ENCODE measurements around the gene TNS3. TPM values are rescaled to one million over a fixed set of nuclear protein-coding genes. Genes with fewer than 3 reads are reported as not detected.
A peak's percentile ranks its signal among the peaks of the same experiment; 100 is the strongest.

TNS3 gene
- total RNA-seq, 1 donor from 2014 or later = 92.9 TPM

GRCh38 chr7:47371733-47372368 is 210.1 kb downstream of the TNS3 start:
- peaks cover 99% of the 10 kb centered on the region for H4K20me1 ChIP-seq (ENCODE audit: insufficient read depth, low read length)
- peaks cover 4% of the 10 kb centered on the region for H3K36me3 ChIP-seq (ENCODE audit: insufficient read depth, low read length)
- FAIRE-seq (no peak), DNase-seq (ENCODE audit: low read depth) (peak; percentile 61)
- Mint-ChIP-seq H3K36me3 (ENCODE audit: low read depth, unreplicated experiment) (peaks cover 32% of the 10 kb centered on the region), H3K27ac (ENCODE audit: unreplicated experiment) (no peak overlapping the region), H3K4me1 (ENCODE audit: low read depth, unreplicated experiment) (peaks cover 29% of the 10 kb centered on the region), H3K9me3 (ENCODE audit: unreplicated experiment) (no peaks in the 10 kb centered on the region), H3K4me3 (ENCODE audit: unreplicated experiment) (peak overlapping the region; percentile 4), H3K27me3 (ENCODE audit: low read depth, unreplicated experiment) (no peaks in the 10 kb centered on the region)
- H3K27me3 ChIP-seq (ENCODE audit: insufficient read depth, low read length) = no peaks in the 10 kb centered on the region
- H3K9ac ChIP-seq (ENCODE audit: low read length) = no peak overlapping the region
- H3K4me3 ChIP-seq (ENCODE audit: insufficient read depth, low read depth, low read length) = no peak overlapping the region
- H3K27ac ChIP-seq (ENCODE audit: low read depth, low read length) = no peak overlapping the region
- peak overlapping the region; percentile 36 for H3K4me2 ChIP-seq (ENCODE audit: low read length)
- TF ChIP-seq EZH2 (IDR thresholded peaks at IDR 0.05; ENCODE audit: insufficient read depth, low read length) (no peak), CTCF (IDR thresholded peaks at IDR 0.05; ENCODE audit: insufficient read depth, low read depth, low read length) (no peak)
- H3K4me1 ChIP-seq (ENCODE audit: insufficient read depth, low read length) = peaks cover 28% of the 10 kb centered on the region
- no peaks in the 10 kb centered on the region for H3K9me3 ChIP-seq (ENCODE audit: insufficient read depth, low read depth, low read length)
- H3K79me2 ChIP-seq (ENCODE audit: insufficient read depth, low read length) = no peaks in the 10 kb centered on the region
- no peak overlapping the region for H2AFZ ChIP-seq (ENCODE audit: low read depth, low read length)

DNA sequence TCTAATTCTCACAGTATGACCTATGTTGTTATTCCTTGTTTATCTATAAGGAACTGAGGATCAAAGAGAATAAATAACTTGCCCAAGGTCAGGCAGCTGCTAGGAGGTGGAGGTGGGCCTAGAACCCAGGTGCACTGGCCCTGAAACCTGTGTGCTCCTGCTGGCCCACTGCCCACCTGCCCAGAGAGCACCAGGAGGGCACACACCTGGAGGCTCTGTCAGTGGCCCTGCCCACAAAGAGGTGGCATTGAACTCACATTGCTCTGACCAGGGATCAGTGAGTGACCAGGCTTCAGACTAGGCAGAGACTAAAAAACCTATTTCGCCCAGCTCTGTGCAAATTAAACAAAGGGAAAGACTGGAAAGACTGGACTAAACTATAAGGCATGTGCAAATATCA is 210.6 kb downstream of the TNS3 start:
- H2AFZ ChIP-seq (ENCODE audit: low read depth, low read length) = no peak overlapping the region
- H3K9me3 Mint-ChIP-seq (ENCODE audit: unreplicated experiment) = no peaks in the 10 kb centered on the region
- no peaks in the 10 kb centered on the region for H3K79me2 ChIP-seq (ENCODE audit: insufficient read depth, low read length)
- H3K4me2 ChIP-seq (ENCODE audit: low read length) = no peak overlapping the region
- H3K4me1 ChIP-seq (ENCODE audit: insufficient read depth, low read length) = peaks cover 28% of the 10 kb centered on the region
- peaks cover 34% of the 10 kb centered on the region for H3K36me3 Mint-ChIP-seq (ENCODE audit: low read depth, unreplicated experiment)
- no peaks in the 10 kb centered on the region for H3K27me3 Mint-ChIP-seq (ENCODE audit: low read depth, unreplicated experiment)
- H3K9ac ChIP-seq (ENCODE audit: low read length) = no peak overlapping the region
- TF ChIP-seq CTCF (IDR thresholded peaks at IDR 0.05; ENCODE audit: insufficient read depth, low read depth, low read length) = no peak
- TF ChIP-seq EZH2 (IDR thresholded peaks at IDR 0.05; ENCODE audit: insufficient read depth, low read length) = no peak
- FAIRE-seq (no peak), DNase-seq (ENCODE audit: low read depth) (no peak)
- H3K9me3 ChIP-seq (ENCODE audit: insufficient read depth, low read depth, low read length) = no peaks in the 10 kb centered on the region
- H3K4me3 ChIP-seq (ENCODE audit: insufficient read depth, low read depth, low read length) = no peak overlapping the region
- peaks cover 99% of the 10 kb centered on the region for H4K20me1 ChIP-seq (ENCODE audit: insufficient read depth, low read length)
- H3K4me3 Mint-ChIP-seq (ENCODE audit: unreplicated experiment) = no peak overlapping the region
- H3K27ac Mint-ChIP-seq (ENCODE audit: unreplicated experiment) = no peak overlapping the region
- H3K4me1 Mint-ChIP-seq (ENCODE audit: low read depth, unreplicated experiment) = peaks cover 29% of the 10 kb centered on the region
- no peaks in the 10 kb centered on the region for H3K27me3 ChIP-seq (ENCODE audit: insufficient read depth, low read length)
- H3K27ac ChIP-seq (ENCODE audit: low read depth, low read length) = no peak overlapping the region
- peaks cover 4% of the 10 kb centered on the region for H3K36me3 ChIP-seq (ENCODE audit: insufficient read depth, low read length)

GRCh38 chr7:47370461-47371042 is 211.4 kb downstream of the TNS3 start:
- H3K36me3 Mint-ChIP-seq (ENCODE audit: low read depth, unreplicated experiment) = peaks cover 30% of the 10 kb centered on the region
- no peaks in the 10 kb centered on the region for H3K27me3 Mint-ChIP-seq (ENCODE audit: low read depth, unreplicated experiment)
- peaks cover 21% of the 10 kb centered on the region for H3K4me1 ChIP-seq (ENCODE audit: insufficient read depth, low read length)
- no peaks in the 10 kb centered on the region for H3K9me3 Mint-ChIP-seq (ENCODE audit: unreplicated experiment)
- peaks cover 4% of the 10 kb centered on the region for H3K36me3 ChIP-seq (ENCODE audit: insufficient read depth, low read length)
- H4K20me1 ChIP-seq (ENCODE audit: insufficient read depth, low read length) = peaks cover 99% of the 10 kb centered on the region
- no peak overlapping the region for H3K9ac ChIP-seq (ENCODE audit: low read length)
- H3K4me3 ChIP-seq (ENCODE audit: insufficient read depth, low read depth, low read length) = no peak overlapping the region
- H3K4me3 Mint-ChIP-seq (ENCODE audit: unreplicated experiment) = no peak overlapping the region
- no peak overlapping the region for H3K27ac ChIP-seq (ENCODE audit: low read depth, low read length)
- FAIRE-seq (no peak), DNase-seq (ENCODE audit: low read depth) (peak; percentile 87)
- H2AFZ ChIP-seq (ENCODE audit: low read depth, low read length) = no peak overlapping the region
- H3K4me2 ChIP-seq (ENCODE audit: low read length) = peak overlapping the region; percentile 17
- peaks cover 26% of the 10 kb centered on the region for H3K4me1 Mint-ChIP-seq (ENCODE audit: low read depth, unreplicated experiment)
- TF ChIP-seq CTCF (IDR thresholded peaks at IDR 0.05; ENCODE audit: insufficient read depth, low read depth, low read length) (no peak), EZH2 (IDR thresholded peaks at IDR 0.05; ENCODE audit: insufficient read depth, low read length) (no peak)
- no peaks in the 10 kb centered on the region for H3K27me3 ChIP-seq (ENCODE audit: insufficient read depth, low read length)
- H3K27ac Mint-ChIP-seq (ENCODE audit: unreplicated experiment) = peak overlapping the region; percentile 60
- no peaks in the 10 kb centered on the region for H3K9me3 ChIP-seq (ENCODE audit: insufficient read depth, low read depth, low read length)
- H3K79me2 ChIP-seq (ENCODE audit: insufficient read depth, low read length) = no peaks in the 10 kb centered on the region
